AML-193 (cell line): ENCODE results near the gene RTL10.
"Not testable (repeated sequence)": the region's sequence is repeated elsewhere in the genome, so short reads cannot be mapped to it uniquely, and the experiment has no call there.

Experiments used
- DNase-seq, 2 experiments: peaks; one replicate each; lab custom pipeline; 2025; lab: John Stamatoyannopoulos, UW

RTL10 gene

DNA sequence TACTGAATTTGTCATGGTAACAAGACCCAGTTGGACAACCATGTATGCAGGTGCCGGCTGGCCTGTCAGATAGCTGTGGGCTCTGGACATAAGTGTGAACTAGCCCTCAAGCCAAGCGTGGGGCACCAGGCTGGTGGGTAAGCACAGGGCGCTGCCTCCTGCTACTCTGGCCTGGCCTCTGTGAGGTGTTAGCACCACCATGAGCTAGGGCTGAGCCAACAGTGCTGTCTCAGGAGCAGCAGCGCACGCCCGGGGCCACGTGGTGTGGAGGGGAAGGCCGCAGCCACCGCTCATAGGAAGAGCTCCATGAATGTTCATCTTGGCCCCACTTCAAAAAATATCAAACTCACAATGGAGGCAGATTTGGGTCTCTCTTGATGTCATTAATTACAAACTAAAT, 35.3 kb upstream of the RTL10 start:
- no peak for DNase-seq

GRCh38 chr22:19888131-19888746, 33.6 kb upstream of the RTL10 start:
- DNase-seq = no peak

GRCh38 chr22:19887256-19887985, 32.7 kb upstream of the RTL10 start:
- no peak for DNase-seq

GRCh38 chr22:19886605-19887255, 32.1 kb upstream of the RTL10 start:
- DNase-seq = peak; percentile 98

GRCh38 chr22:19885841-19886592, 31.3 kb upstream of the RTL10 start:
- no peak for DNase-seq

GRCh38 chr22:19884954-19885751, 30.5 kb upstream of the RTL10 start:
- no peak for DNase-seq

GRCh38 chr22:19884161-19884953, 29.7 kb upstream of the RTL10 start:
- DNase-seq = no peak

- DNase-seq = not testable (repeated sequence)
Measured at GRCh38 chr22:19883446-19883845, 28.8 kb upstream of the RTL10 start.

GRCh38 chr22:19882446-19883381, 28.0 kb upstream of the RTL10 start:
- DNase-seq = no peak

- no peak for DNase-seq
Measured at GRCh38 chr22:19880786-19881569, 26.3 kb upstream of the RTL10 start.

DNA sequence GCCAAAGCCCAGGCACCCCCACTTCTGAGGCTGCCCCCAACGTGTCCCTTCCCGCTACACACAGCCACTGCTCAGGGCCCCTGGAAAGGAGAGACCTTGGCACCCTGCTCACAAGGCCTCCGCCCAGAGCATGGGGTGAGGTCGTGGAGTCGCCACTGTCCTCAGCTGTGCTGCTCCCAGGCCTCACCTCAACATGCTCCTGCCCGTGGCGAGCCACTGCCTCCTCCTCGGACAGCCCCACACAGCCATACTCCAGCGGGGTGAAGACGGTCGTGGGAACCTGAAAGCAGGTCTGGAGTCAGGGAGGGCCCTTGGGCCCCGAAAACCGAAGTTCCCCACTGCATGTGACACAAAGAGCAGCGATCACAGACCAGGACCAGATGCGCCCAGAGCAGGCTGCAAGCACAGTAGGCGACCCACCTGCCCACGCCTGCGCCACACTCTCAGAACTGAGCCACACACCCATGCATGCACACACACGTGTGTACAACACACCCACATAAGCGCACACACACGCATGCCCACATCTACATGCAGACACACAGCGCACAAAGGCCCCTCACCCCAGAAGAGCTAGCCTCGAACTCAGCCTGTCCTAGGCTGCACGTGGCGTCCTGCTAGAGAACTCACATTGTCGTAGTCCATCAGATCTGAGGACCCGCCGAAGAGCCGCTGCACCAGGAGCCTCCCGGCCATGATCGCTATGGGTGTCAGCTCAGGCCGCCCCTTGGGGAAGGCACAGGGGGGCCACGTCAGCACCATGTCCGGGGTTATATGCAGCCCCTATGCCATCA, 25.5 kb upstream of the RTL10 start:
- DNase-seq = no peak

DNA sequence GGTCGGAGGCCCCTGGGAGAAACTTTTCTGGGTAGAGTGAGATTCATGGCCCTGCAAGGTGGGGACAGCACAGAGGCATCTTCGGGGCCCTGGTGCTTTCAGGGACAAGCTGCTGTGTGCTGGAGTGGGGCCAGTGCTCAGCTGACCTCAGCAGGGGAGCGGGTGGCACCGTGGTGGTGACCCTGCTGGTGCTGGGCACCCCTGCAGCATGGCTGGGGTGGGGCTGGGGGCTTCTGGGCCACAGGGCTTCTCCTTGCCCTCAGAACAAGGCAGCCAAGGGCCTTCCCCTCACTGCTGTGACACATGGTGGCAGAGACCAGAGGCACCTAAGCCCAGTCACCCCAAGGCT, 24.9 kb upstream of the RTL10 start:
- no peak for DNase-seq

- DNase-seq = no peak
Measured at GRCh38 chr22:19879246-19879570, 24.5 kb upstream of the RTL10 start.

- no peak for DNase-seq
Measured at GRCh38 chr22:19878461-19879245, 24.0 kb upstream of the RTL10 start.

DNA sequence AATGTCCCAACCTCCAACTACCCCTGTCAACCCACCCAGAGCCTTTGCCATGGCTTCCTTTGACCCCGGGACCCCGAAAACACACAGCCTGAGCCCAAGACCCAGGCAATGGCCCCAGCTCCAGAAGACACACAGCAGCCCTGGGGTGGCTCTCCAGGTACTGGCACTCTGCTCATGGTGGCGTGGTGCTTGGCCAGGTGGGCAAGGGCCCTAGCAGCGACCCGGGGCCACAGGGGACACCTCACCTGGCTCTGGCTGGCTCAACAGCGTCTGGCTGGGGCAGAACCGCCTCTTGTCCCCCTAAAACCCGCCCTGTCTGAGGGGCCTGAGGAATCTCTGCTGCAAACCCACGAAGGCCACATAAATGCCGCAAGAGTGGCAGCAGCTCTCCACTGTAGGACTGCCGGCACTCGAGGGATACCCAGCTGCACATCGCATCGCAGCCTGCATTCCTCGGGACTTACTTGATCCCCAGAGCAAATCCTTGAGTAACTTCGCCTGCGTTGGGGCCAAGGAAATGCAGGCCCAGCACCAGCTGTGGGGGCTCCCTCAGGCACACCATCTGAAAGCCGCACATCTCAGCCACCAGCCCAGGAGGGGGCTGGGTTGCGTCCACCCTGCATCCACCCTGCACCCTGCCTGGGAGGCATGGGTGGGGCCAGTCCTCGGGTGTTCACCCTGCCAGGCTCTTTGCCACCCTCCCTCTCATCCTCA, 23.1 kb upstream of the RTL10 start:
- DNase-seq = no peak

GRCh38 chr22:19876941-19877625, 22.4 kb upstream of the RTL10 start:
- DNase-seq = no peak
